Activated T-helper 1 cell treated with anti-CD3 and anti-CD28 coated beads, Interleukin-2, amount 50 U/mL, for 16 hours (primary cell): ENCODE results near the gene MACROD2.

ENCODE experiments used
- DNase-seq, 2 donors: peaks; one replicate each; pipeline ENCODE4 v3.0.0-alpha.2; 2020; ENCODE audit warnings: low read depth in 1 of 2, low spot score in 1 of 2

The MACROD2 gene

DNA sequence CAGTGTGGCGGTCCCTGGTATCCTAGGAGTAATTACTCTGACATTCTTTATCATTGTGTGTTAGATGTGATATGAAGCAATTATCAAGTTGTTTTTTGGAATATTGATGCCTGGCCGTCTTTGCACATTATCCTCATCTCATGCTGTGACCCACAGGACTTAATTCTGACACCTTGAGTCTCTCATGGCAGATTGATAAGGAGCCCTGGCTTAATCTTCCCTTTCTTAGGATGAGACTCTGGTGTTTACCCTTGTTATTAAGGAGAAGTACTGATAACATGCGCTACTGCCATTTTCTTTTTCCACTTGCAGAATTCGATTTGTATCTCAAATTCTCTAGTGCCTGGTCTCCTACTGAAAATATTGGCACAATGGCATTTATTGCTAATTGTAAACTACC lies 1597.8 kb downstream of the MACROD2 start:
- no peak for DNase-seq

GRCh38 chr20:15594158-15594695 lies 1598.9 kb downstream of the MACROD2 start:
- DNase-seq: no peak

DNA sequence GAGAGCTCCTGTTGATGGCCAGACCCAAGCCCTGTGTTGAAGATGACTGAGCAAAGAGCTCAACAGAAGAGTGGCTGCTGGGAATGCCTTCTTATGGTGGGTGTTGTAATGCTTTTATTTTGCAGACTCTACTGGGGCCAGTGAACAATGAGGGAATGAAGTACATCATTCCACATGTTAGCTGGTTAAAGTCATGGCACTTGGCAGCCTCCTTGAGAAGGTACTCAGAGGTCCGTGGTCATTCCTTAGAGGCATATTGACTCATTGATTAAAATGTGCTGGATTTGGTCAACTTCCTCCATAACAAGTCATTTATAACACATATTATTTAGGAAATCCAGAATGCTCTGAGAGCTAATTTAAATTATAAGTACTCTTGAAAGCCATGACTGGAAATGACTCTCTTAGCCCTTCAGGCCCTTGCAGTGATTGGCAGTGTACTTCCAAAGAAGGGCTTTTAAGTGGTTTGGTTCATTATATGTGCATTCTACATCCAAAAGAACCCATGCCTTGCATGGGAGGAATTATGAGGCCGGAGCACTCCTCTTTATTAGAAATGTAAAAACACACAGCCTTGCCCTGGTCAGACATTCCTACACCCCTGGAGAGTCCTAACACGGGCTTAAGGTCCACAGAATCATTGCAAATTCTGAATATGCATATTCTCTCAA lies 1601.0 kb downstream of the MACROD2 start:
- DNase-seq: no peak

DNA sequence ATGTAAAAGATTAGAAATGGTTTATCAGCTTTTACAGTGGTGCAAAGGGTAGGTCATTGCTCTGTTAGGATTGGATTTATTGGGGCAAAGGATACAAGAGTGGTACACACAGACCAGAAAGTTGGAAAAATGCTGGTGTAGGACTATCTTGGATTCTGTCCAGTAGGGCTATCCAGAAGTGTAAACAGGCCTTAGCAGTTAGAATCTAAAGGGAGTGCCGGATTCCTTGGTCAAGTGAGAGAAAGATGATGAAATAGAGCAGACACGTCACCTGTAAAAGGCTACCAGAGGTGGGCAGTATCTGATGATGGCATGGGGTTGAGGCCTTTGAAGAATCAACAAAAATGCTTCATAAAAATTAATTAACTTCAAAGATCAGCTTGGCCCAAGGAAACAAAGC lies 1602.0 kb downstream of the MACROD2 start:
- DNase-seq: no peak

DNA sequence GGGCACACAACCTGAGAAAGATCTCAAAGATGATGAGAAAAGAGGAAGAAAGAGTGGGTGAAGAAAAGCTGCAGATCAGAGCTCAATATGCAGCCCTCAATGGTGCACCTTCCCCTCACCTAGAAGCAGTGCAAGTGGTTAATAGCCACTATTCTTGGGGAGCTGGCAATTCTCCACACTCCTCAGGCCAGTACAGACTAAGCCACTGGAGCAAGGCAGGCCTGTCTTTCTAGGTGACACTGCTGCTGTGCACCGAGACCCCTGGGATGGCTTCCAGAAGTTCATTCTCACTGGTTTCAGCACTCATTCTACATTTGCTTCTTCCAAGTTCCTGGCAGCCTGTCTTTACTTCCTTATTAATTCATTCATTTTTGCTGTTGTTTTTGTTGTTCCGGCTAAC lies 1604.6 kb downstream of the MACROD2 start:
- no peak for DNase-seq

- DNase-seq: no peak
Observed at GRCh38 chr20:15600565-15600964, 1605.2 kb downstream of the MACROD2 start.

GRCh38 chr20:15603506-15603905 lies 1608.2 kb downstream of the MACROD2 start:
- DNase-seq: no peak

DNA sequence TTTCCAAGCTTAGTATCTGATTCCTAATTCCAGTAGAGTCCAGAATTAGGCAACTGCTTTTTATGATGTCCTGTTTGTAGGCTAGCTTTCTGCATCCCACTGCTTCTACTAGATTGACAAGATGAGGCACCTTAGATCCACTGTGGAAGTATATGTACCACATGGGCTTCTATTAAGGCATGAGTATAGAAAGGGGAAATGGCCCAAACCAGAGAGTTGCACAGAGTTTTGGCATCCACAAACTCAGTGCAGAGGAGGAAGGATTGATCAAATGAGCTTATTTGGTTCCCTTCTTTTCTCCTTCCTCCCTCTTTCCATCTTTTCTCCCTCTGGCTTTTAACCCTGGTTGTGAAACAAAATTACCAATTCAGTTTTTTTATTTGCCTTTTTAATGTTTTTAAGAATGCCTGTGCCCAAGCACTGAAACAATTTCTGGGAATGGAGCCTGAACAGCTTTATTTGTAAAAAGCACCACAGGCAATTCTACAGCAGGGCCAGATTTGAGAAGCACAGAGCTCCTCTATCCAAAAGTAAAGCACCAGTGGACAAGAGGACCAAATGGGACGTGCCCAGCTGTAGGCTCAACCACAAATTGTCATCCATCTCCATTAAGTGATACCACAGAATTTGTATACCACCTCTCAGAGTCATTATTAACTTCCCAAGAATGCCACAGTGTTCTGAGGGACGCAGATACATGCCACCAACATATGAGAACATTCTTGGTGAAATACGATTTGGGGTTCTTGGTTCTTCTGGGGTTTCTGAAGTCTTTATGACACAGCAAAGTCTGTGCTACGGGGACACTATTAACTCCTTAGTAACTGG lies 1608.9 kb downstream of the MACROD2 start:
- DNase-seq: no peak

DNA sequence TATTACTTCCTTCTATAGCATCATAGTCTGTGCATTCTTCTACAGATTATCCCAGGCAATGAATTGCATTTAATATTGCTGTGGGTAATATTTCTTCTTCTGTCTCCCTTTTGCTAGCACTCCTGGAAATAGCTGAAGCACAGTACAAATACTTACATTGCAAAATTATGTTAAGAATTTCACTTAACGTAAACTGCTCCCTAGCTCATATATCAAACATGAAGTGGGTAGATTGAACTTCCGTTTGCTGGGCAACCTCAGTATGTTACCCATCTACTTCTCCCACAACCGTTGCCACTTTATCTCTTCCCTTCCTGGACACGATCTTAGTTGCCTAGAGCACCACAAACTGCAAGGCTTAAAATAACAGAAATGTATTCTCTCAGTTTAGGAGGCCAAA lies 1614.6 kb downstream of the MACROD2 start:
- no peak for DNase-seq

DNA sequence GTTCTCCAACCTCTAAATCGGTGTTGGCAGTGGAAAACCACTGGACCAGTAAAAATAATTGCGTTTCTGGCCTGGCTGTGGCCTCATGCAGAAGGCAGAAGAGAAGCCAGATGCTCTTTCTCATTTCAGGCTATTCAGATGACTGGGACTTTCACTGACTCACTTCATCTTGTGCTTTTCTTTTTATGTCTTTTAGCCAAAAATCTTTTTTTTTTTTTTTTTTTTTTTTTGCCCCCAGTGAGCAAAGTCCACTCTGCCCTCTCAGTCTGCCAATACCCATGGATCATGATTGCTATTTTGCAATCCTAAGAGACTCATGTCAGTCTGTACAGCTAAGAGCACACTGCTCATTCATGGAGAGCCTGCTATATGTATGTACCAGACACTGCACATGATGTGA lies 1615.5 kb downstream of the MACROD2 start:
- DNase-seq: no peak

- no peak for DNase-seq
Observed at GRCh38 chr20:15611541-15611940, 1616.2 kb downstream of the MACROD2 start.

DNA sequence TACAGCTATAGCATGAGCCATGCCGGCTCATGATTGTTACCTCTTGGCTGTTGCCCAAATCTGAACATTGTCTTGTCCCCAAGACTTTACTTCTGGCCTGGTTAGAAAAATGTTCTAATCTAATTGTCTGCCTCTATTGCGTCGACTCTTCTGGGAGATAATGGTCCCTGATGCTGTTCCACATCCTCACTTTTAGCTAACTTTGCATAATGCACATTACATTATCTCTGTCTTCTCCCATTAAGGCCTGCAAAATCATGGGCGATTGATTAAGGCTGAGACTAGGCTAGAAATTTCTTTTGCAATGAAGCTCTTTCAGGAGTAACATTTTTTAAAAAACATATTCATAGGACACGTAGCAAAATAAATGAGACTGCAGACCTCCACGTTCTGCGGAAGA lies 1616.9 kb downstream of the MACROD2 start:
- no peak for DNase-seq

DNA sequence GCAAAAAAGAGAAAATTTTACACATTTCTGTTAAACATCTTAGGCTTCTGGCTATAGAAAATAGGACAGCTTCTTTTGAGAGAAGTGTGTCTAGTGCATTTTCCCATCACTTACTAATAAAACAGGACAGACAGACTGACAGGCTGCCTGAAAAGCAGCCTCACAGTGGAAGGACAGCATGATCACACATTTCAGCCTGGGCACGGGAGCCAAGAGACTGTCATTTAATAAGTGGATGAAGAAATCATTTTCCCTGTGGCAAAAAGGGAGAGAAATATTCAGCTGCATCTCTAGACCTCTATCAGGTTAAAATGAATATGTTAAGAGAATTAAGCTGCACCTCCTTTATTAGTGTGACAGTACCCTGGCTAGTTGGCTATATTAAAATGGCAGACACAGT lies 1617.5 kb downstream of the MACROD2 start:
- no peak for DNase-seq

DNA sequence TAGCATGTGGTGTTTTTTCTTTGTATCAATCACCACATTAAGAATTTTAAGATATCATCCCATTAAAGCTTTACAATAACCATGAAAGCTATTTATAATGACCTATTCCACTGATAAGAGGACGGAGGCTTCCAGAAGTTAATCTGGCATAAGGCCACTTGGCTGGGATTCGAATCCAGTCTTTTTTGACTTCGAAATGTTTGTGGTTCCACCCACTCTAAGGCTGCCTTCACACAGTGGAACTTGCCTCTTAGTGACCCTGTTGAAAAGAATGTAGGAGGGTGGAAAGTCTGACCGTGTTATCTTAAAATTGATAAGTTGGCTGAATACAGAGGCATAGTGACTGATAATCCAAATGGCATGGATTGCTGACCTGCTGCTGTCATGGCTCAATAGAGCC lies 1618.2 kb downstream of the MACROD2 start:
- DNase-seq: no peak

GRCh38 chr20:15616626-15617025 lies 1621.3 kb downstream of the MACROD2 start:
- no peak for DNase-seq

GRCh38 chr20:15618110-15618509 lies 1622.8 kb downstream of the MACROD2 start:
- DNase-seq: no peak

GRCh38 chr20:15618912-15619311 lies 1623.6 kb downstream of the MACROD2 start:
- no peak for DNase-seq

DNA sequence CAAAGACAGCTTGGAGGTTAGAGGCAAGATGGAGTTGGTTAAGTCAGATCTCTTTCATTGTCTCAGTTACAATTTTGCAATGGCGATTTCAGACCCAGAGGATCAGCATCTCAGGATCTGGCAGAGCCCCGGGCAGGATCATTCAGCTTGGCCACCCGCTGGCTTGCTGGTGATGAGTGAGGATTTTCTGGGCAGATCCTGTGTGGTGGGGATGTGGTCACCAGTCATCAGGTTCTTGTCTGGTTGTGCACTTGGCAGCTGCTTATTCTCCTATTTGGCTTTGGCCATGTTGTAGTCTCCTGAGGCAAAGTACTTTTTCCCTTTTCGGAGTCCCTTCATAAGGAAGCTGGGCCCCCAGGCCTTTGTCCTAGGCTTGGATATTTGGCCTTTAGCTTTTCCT lies 1624.0 kb downstream of the MACROD2 start:
- DNase-seq: no peak

GRCh38 chr20:15619816-15620215 lies 1624.5 kb downstream of the MACROD2 start:
- DNase-seq: no peak

- no peak for DNase-seq
Observed at GRCh38 chr20:15622368-15622767, 1627.1 kb downstream of the MACROD2 start.

DNA sequence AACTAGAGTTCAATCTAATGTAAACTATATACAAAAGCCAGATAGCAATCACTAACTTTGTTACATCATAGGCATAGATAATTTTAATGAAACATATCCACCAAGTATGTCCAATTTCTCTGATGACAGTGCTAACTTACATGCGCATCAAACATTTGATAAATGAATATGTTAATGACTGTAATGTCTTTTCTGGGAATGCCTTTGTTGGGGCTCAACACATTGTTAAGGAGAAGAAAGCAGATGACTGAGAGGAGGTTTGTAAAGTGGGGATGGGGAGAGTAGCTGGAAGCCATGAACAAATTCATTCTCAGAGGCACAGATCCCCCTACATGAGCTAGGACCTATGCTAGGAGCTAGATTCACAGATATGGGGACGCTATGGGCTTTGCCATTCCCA lies 1627.9 kb downstream of the MACROD2 start:
- DNase-seq: no peak

- DNase-seq: no peak
Observed at GRCh38 chr20:15625981-15626380, 1630.7 kb downstream of the MACROD2 start.
